HUES48 (cell line): ENCODE results near the gene PRR27.

Experiments used
- H3K27ac ChIP-seq: one replicate; pipeline ENCODE4 v1.7.0; 2013; ENCODE audit warnings: low read depth, low read length, inconsistent platforms
- H3K27me3 ChIP-seq: 2 replicates; pipeline ENCODE4 v1.6.1; 2013; ENCODE audit warnings: mild to moderate bottlenecking, low read length; ENCODE audit not compliant: control insufficient read depth, insufficient read depth
- H3K36me3 ChIP-seq: 2 replicates; pipeline ENCODE4 v1.6.1; 2013; ENCODE audit warnings: low read length; ENCODE audit not compliant: control insufficient read depth, insufficient read depth
- H3K4me1 ChIP-seq: 2 replicates; pipeline ENCODE4 v1.6.1; 2013; ENCODE audit warnings: mild to moderate bottlenecking, low read length; ENCODE audit not compliant: control insufficient read depth, insufficient read depth
- H3K4me3 ChIP-seq: 2 replicates; pipeline ENCODE4 v1.5.1; 2013; ENCODE audit warnings: mild to moderate bottlenecking, low read depth, low read length
- H3K9ac ChIP-seq: 2 replicates; pipeline ENCODE4 v1.6.1; 2013; ENCODE audit warnings: mild to moderate bottlenecking, low read depth, low read length, moderate library complexity
- H3K9me3 ChIP-seq: 2 replicates; pipeline ENCODE4 v1.6.1; 2013; ENCODE audit warnings: low read length; ENCODE audit not compliant: control insufficient read depth, insufficient read depth

PRR27 gene

DNA sequence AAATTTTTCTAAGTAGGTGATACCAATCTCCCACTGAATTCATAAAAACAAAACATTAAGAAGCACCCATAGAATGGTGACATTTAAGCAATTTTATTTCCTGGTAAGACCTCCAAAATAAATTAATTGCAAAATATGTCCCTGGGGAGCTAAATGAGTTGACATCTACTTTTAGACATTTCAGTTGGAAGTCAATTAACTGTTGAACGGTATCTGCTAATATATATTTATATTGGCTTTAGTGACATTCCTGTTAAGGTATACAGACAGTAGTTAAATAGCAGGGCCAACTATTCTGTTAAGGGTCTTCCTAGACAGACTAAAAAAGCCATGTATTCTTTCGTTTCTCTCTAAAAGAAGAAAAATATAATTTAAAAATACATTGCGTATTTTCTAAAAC is at the start of gene PRR27:
PRR27 (plus strand) TSS at position 301 of the 400 bp plus-strand sequence. CDS start 139 bp downstream, outside the sequence.
- Histone ChIP-seq H3K27ac (no peak within 1 kb of the TSS), H3K9me3 (no peaks in the 10 kb centered on the region), H3K4me1 (peaks cover 17% of the 10 kb centered on the region; the same call in 1 of the 2 replicates), H3K4me3 (no peak within 1 kb of the TSS), H3K27me3 (no peaks in the 10 kb centered on the region), H3K36me3 (no peaks in the 10 kb centered on the region), H3K9ac (no peak within 1 kb of the TSS)

DNA sequence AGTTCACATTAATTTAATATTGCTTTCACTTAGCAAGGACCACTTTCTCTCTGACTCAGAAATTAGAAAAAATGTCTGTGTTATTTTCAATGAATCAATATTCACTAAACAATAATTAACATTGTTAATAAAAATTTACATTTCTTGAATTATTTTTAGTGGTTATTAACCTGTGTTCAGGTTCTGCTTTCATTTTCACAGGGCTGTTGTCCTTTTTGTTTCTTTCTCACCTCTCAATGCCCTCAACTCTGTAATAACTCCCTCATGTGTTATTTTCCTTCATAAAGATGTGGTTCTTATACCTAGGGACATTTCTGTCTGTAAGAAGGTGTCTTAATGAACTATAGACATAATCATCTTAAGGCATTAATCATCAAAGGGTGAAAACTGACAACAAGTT is 43.1 kb upstream of the PRR27 start:
- no peaks in the 10 kb centered on the region for H3K4me1 ChIP-seq
- H3K9me3 ChIP-seq: no peaks in the 10 kb centered on the region
- H3K27me3 ChIP-seq: no peaks in the 10 kb centered on the region
- H3K27ac ChIP-seq: no peak overlapping the region
- no peaks in the 10 kb centered on the region for H3K36me3 ChIP-seq
- no peak overlapping the region for H3K4me3 ChIP-seq
- no peak overlapping the region for H3K9ac ChIP-seq

DNA sequence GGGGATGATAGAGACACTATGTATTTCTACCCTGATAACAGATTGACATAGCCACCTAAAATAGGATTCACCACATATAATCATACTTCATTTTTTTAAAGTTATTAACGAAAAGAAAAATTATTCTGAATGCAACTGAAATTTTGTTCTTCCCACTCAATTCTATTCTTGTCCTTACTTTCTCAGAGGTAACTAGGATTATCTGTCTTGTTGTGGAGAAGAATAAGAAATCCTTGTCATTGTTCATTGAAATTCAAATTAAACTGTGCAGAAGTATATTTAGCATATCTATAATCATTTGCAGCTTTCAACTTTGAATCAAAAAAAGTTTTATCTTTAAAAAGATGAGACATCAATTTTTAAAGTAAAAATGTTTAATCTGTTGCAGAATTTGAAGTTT is 40.4 kb upstream of the PRR27 start:
- H3K4me3 ChIP-seq: no peak overlapping the region
- H3K9ac ChIP-seq: no peak overlapping the region
- H3K4me1 ChIP-seq: no peaks in the 10 kb centered on the region
- H3K27ac ChIP-seq: no peak overlapping the region
- no peaks in the 10 kb centered on the region for H3K36me3 ChIP-seq
- H3K27me3 ChIP-seq: no peaks in the 10 kb centered on the region
- no peaks in the 10 kb centered on the region for H3K9me3 ChIP-seq

DNA sequence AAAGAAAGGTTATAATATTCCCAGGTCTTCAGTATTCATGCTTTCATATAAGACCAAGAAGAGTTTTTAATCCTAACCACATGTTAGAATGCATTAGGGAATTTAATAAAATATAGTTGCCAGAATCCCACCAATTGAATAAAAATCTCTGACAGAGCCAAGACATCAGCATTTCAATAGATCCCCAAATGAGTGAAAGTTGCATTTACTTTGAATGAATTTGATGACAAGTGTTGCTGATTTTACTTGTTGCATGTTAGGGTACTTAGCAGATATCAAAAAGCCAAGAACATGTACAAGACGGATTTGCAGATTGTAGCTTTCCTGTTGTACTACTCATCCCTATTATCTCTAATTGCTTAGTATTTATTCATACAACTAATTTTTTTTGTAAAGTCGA is 39.9 kb upstream of the PRR27 start:
- Histone ChIP-seq H3K27me3 (no peaks in the 10 kb centered on the region), H3K9ac (no peak overlapping the region), H3K36me3 (no peaks in the 10 kb centered on the region), H3K4me1 (no peaks in the 10 kb centered on the region), H3K27ac (no peak overlapping the region), H3K4me3 (no peak overlapping the region), H3K9me3 (no peaks in the 10 kb centered on the region)

DNA sequence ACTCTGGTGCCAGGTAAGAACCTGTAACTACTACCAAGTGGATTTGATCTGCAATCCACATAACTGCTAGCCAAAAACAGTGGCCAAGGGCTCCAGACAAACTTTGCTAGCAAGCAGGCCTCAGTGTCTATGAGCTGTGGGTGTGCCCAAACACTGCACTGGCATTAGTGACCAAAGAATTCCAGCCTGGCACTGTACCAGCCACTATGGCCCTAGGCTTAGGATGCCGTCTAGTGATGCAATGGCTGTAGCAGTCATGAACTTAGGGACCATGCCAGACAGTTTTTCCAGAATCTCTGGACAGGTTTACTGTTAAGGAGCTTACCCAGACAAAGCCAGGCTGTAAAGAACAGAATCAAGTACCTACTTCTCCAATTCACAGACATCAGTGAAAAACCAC is 33.7 kb upstream of the PRR27 start:
- no peak overlapping the region for H3K9ac ChIP-seq
- H3K27me3 ChIP-seq: no peaks in the 10 kb centered on the region
- H3K4me1 ChIP-seq: no peaks in the 10 kb centered on the region
- H3K27ac ChIP-seq: no peak overlapping the region
- no peak overlapping the region for H3K4me3 ChIP-seq
- no peaks in the 10 kb centered on the region for H3K36me3 ChIP-seq
- H3K9me3 ChIP-seq: no peaks in the 10 kb centered on the region

DNA sequence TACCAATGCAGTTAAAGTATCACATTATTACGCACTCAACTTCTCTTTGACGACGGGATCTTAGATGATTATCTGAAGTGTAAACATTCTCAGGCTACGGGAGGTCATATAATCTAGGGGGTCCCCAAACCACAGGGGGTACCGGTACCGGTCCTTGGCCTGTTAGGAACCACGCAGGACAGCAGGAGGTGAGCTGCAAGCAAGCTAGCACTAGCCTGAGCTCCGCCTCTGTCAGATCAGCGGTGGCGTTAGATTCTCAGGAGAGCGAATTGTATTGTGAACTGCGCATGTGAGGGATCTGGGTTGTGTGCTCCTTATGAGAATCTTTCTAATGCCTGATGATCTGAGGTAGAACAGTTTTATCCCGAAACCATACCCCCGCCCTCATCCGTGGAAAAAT is 20.6 kb upstream of the PRR27 start:
- Histone ChIP-seq H3K9ac (no peak overlapping the region), H3K36me3 (no peaks in the 10 kb centered on the region), H3K27ac (no peak overlapping the region), H3K4me3 (no peak overlapping the region), H3K4me1 (peaks cover 4% of the 10 kb centered on the region; the same call in 1 of the 2 replicates), H3K9me3 (no peaks in the 10 kb centered on the region), H3K27me3 (no peaks in the 10 kb centered on the region)

DNA sequence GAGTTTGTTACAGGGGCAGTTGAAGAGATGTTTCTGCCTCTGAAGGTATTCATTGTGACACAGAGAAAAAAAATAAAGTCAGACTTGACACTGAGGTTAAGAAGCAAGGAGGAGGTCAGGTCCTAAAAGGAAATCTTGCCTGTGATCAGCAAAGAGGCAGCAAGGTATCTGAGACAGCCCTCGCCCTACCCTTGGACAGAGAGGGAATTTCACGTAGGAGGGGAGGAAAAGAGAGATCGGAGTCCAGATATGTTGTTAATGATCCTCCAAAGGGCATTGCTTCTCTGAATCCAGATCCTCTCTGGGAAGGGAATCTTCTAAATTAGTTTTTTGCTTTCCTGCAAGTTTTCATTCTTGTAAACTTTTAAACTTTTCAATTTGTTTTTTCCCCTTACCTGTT is 15.3 kb upstream of the PRR27 start:
- Histone ChIP-seq H3K36me3 (no peaks in the 10 kb centered on the region), H3K27me3 (no peaks in the 10 kb centered on the region), H3K9ac (no peak overlapping the region), H3K9me3 (no peaks in the 10 kb centered on the region), H3K4me1 (no peaks in the 10 kb centered on the region; the same call in 1 of the 2 replicates), H3K4me3 (no peak overlapping the region), H3K27ac (no peak overlapping the region)

DNA sequence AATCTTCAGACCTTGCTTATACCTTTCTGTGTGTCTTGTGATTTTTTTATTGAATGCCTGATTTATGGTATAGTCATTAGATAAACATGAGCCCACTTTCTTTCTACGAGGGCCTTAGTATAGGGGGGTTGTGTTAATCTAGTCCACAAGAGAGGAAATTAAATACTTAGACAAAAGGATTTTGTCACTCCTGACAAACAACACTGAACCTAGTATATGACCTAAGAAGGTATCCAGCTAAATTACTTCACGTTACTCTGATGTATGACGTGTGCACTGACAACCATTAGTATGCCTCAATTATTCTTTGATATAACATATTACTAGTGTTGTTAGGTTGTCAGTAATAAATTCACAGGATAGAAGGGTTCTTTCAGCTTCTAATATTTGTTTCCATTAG is 2.8 kb upstream of the PRR27 start:
- H3K9ac ChIP-seq: no peak overlapping the region
- H3K27me3 ChIP-seq: no peaks in the 10 kb centered on the region
- no peaks in the 10 kb centered on the region for H3K36me3 ChIP-seq
- H3K4me1 ChIP-seq: peaks cover 21% of the 10 kb centered on the region; the same call in 1 of the 2 replicates
- no peaks in the 10 kb centered on the region for H3K9me3 ChIP-seq
- H3K27ac ChIP-seq: no peak overlapping the region
- H3K4me3 ChIP-seq: no peak overlapping the region

DNA sequence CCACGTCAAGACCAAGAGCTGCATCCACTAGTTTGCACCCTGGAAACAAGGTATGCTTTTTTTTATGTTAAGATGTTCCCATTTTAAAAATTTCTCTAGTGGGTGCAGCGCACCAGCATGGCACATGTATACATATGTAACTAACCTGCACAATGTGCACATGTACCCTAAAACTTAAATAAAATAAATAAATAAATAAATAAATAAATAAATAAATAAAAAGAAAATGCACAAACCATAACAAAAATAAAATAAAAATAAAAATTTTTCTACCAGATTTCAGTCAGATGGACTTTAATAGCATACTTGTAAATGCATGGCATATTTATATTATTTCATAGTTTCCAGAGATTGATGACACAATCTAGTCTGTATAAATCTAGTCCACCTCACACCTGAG is 1.9 kb upstream of the PRR27 start:
- H3K4me1 ChIP-seq: peaks cover 21% of the 10 kb centered on the region; the same call in 1 of the 2 replicates
- no peak overlapping the region for H3K9ac ChIP-seq
- no peak overlapping the region for H3K27ac ChIP-seq
- no peak overlapping the region for H3K4me3 ChIP-seq
- no peaks in the 10 kb centered on the region for H3K9me3 ChIP-seq
- H3K36me3 ChIP-seq: no peaks in the 10 kb centered on the region
- H3K27me3 ChIP-seq: no peaks in the 10 kb centered on the region

DNA sequence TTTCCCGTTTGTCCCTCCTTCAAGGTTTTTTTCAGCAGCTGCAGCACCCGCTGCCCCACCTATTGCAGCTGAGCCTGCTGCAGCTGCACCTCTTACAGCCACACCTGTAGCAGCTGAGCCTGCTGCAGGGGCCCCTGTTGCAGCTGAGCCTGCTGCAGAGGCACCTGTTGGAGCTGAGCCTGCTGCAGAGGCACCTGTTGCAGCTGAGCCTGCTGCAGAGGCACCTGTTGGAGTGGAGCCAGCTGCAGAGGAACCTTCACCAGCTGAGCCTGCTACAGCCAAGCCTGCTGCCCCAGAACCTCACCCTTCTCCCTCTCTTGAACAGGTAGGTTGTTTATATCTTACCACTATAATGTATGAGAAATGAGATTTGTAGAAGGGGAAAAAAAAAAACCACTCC is 4.5 kb downstream of the PRR27 start:
- Histone ChIP-seq H3K27me3 (no peaks in the 10 kb centered on the region), H3K4me1 (no peaks in the 10 kb centered on the region)

DNA sequence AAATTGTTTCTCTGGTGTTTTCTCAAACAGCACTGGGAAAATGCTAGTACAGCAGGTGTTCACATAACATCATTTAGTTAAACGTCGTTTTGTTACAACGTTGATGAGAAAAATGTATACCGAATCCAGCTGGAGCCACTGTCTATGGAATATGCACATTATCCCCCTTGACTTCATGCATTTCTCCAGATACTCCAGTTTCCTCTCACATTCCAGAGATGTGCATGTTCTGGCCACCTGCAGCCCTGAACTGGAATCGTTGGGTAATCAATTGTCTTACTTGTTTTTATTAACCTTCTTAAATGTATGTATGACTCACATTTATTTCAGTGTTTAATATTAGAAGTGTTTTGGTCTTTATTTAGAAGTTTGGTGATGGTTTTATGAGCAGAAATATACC is 23.1 kb downstream of the PRR27 start:
- no peaks in the 10 kb centered on the region for H3K9me3 ChIP-seq

More for the DNA sequence above, 4.5 kb downstream of the PRR27 start:
- H3K9ac ChIP-seq: no peak overlapping the region
- H3K9me3 ChIP-seq: no peaks in the 10 kb centered on the region
- H3K4me3 ChIP-seq: no peak overlapping the region
- no peak overlapping the region for H3K27ac ChIP-seq
- no peaks in the 10 kb centered on the region for H3K36me3 ChIP-seq

More for the DNA sequence above, 23.1 kb downstream of the PRR27 start:
- Histone ChIP-seq H3K27me3 (no peaks in the 10 kb centered on the region), H3K4me3 (no peak overlapping the region), H3K4me1 (no peaks in the 10 kb centered on the region), H3K9ac (no peak overlapping the region), H3K36me3 (no peaks in the 10 kb centered on the region), H3K27ac (no peak overlapping the region)
